ENCODE results near the gene GOLT1B. TPM values are rescaled to one million over a fixed set of nuclear protein-coding genes. Genes with fewer than 3 reads are reported as not detected.

The GOLT1B gene
- total RNA-seq, 1 donor from 2014 or later = 52.8 TPM

GRCh38 chr12:21507849-21508248 is 6.3 kb downstream of the GOLT1B start:
- Histone ChIP-seq H3K36me3 (ENCODE audit: control insufficient read depth, insufficient read depth, low read length) (peaks cover under 1% of the 10 kb centered on the region), H3K27me3 (ENCODE audit: control insufficient read depth, insufficient read depth, low read length) (no peaks in the 10 kb centered on the region), H3K4me3 (ENCODE audit: low read depth, low read length) (no peak overlapping the region)
- no peak for TF ChIP-seq CTCF (IDR thresholded peaks at IDR 0.05; ENCODE audit: insufficient read depth, low read length, poor library complexity, severe bottlenecking)
- no peak for DNase-seq (ENCODE audit: low read depth)

- TF ChIP-seq CTCF (IDR thresholded peaks at IDR 0.05; ENCODE audit: insufficient read depth, low read length, poor library complexity, severe bottlenecking) = no peak
- no peak overlapping the region for H3K4me3 ChIP-seq (ENCODE audit: low read depth, low read length)
- H3K36me3 ChIP-seq (ENCODE audit: control insufficient read depth, insufficient read depth, low read length) = peaks cover 1% of the 10 kb centered on the region
- H3K27me3 ChIP-seq (ENCODE audit: control insufficient read depth, insufficient read depth, low read length) = no peaks in the 10 kb centered on the region
- DNase-seq (ENCODE audit: low read depth) = no peak
Measured at GRCh38 chr12:21509768-21510167, 8.2 kb downstream of the GOLT1B start.

GRCh38 chr12:21516281-21516680 is 14.7 kb downstream of the GOLT1B start:
- no peak for DNase-seq (ENCODE audit: low read depth)
- TF ChIP-seq CTCF (IDR thresholded peaks at IDR 0.05; ENCODE audit: insufficient read depth, low read length, poor library complexity, severe bottlenecking) = no peak
- Histone ChIP-seq H3K4me3 (ENCODE audit: low read depth, low read length) (no peak overlapping the region), H3K27me3 (ENCODE audit: control insufficient read depth, insufficient read depth, low read length) (no peaks in the 10 kb centered on the region), H3K36me3 (ENCODE audit: control insufficient read depth, insufficient read depth, low read length) (peaks cover 1% of the 10 kb centered on the region)

- Histone ChIP-seq H3K4me3 (ENCODE audit: low read depth, low read length) (no peak overlapping the region), H3K27me3 (ENCODE audit: control insufficient read depth, insufficient read depth, low read length) (no peaks in the 10 kb centered on the region), H3K36me3 (ENCODE audit: control insufficient read depth, insufficient read depth, low read length) (no peaks in the 10 kb centered on the region)
- DNase-seq (ENCODE audit: low read depth) = no peak
- TF ChIP-seq CTCF (IDR thresholded peaks at IDR 0.05; ENCODE audit: insufficient read depth, low read length, poor library complexity, severe bottlenecking) = no peak
Measured at GRCh38 chr12:21518451-21518850, 16.9 kb downstream of the GOLT1B start.

- no peaks in the 10 kb centered on the region for H3K27me3 ChIP-seq (ENCODE audit: control insufficient read depth, insufficient read depth, low read length)
- no peak for DNase-seq (ENCODE audit: low read depth)
- no peak overlapping the region for H3K4me3 ChIP-seq (ENCODE audit: low read depth, low read length)
- H3K36me3 ChIP-seq (ENCODE audit: control insufficient read depth, insufficient read depth, low read length) = no peaks in the 10 kb centered on the region
- no peak for TF ChIP-seq CTCF (IDR thresholded peaks at IDR 0.05; ENCODE audit: insufficient read depth, low read length, poor library complexity, severe bottlenecking)
Measured at GRCh38 chr12:21521541-21521940, 20.0 kb downstream of the GOLT1B start.

- Histone ChIP-seq H3K27me3 (ENCODE audit: control insufficient read depth, insufficient read depth, low read length) (no peaks in the 10 kb centered on the region), H3K4me3 (ENCODE audit: low read depth, low read length) (no peak overlapping the region), H3K36me3 (ENCODE audit: control insufficient read depth, insufficient read depth, low read length) (no peaks in the 10 kb centered on the region)
- DNase-seq (ENCODE audit: low read depth) = no peak
- no peak for TF ChIP-seq CTCF (IDR thresholded peaks at IDR 0.05; ENCODE audit: insufficient read depth, low read length, poor library complexity, severe bottlenecking)
Measured at GRCh38 chr12:21523148-21523547, 21.6 kb downstream of the GOLT1B start.
